Stimulated activated CD4-positive, alpha-beta T cell treated with anti-CD3 and anti-CD28 coated beads, Interleukin-12 subunit alpha, Interleukin-12 subunit beta, amount 100 ng/mL, for 24 hours (primary cell): ENCODE measurements around the gene SCN10A.

Experiments used
- DNase-seq, 2 experiments: peaks; one replicate each; pipeline ENCODE4 v3.0.0-alpha.2; 2020; ENCODE audit warnings: low read depth in 2 of 2

The SCN10A gene

GRCh38 chr3:38773528-38773927 lies 42.5 kb downstream of the SCN10A start:
- no peak for DNase-seq

- no peak for DNase-seq
Measured at GRCh38 chr3:38763569-38763968, 52.4 kb downstream of the SCN10A start.

- no peak for DNase-seq
Measured at GRCh38 chr3:38758557-38758956, 57.5 kb downstream of the SCN10A start.

- DNase-seq = no peak
Measured at GRCh38 chr3:38757721-38758120, 58.3 kb downstream of the SCN10A start.

GRCh38 chr3:38756892-38757291 lies 59.1 kb downstream of the SCN10A start:
- no peak for DNase-seq

GRCh38 chr3:38755130-38755529 lies 60.9 kb downstream of the SCN10A start:
- DNase-seq = no peak

GRCh38 chr3:38746641-38747040 lies 69.4 kb downstream of the SCN10A start:
- no peak for DNase-seq

GRCh38 chr3:38743043-38743442 lies 73.0 kb downstream of the SCN10A start:
- DNase-seq = no peak

GRCh38 chr3:38742550-38742949 lies 73.5 kb downstream of the SCN10A start:
- no peak for DNase-seq

GRCh38 chr3:38740537-38740936 lies 75.5 kb downstream of the SCN10A start:
- DNase-seq = no peak

- no peak for DNase-seq
Measured at GRCh38 chr3:38739931-38740330, 76.1 kb downstream of the SCN10A start.

GRCh38 chr3:38739396-38739689 lies 76.7 kb downstream of the SCN10A start:
- no peak for DNase-seq

GRCh38 chr3:38738630-38739395 lies 77.2 kb downstream of the SCN10A start:
- peak in 1 of 2 experiments; percentile 15 for DNase-seq

GRCh38 chr3:38731522-38731921 lies 84.5 kb downstream of the SCN10A start:
- DNase-seq = no peak

GRCh38 chr3:38730281-38730680 lies 85.7 kb downstream of the SCN10A start:
- DNase-seq = no peak

GRCh38 chr3:38728008-38728407 lies 88.0 kb downstream of the SCN10A start:
- no peak for DNase-seq

- DNase-seq = no peak
Measured at GRCh38 chr3:38726751-38727150, 89.3 kb downstream of the SCN10A start.

GRCh38 chr3:38725726-38726419 lies 90.1 kb downstream of the SCN10A start:
- DNase-seq = no peak

- no peak for DNase-seq
Measured at GRCh38 chr3:38724392-38724736, 91.7 kb downstream of the SCN10A start.

- no peak for DNase-seq
Measured at GRCh38 chr3:38723569-38724391, 92.2 kb downstream of the SCN10A start.

- no peak for DNase-seq
Measured at GRCh38 chr3:38722781-38723568, 93.0 kb downstream of the SCN10A start.

GRCh38 chr3:38721207-38721772 lies 94.7 kb downstream of the SCN10A start:
- no peak for DNase-seq
